ENCODE measurements around the gene SMPD3.
"Not testable (repeated sequence)": the region's sequence is repeated elsewhere in the genome, so short reads cannot be mapped to it uniquely, and the experiment has no call there.

SMPD3 gene

DNA sequence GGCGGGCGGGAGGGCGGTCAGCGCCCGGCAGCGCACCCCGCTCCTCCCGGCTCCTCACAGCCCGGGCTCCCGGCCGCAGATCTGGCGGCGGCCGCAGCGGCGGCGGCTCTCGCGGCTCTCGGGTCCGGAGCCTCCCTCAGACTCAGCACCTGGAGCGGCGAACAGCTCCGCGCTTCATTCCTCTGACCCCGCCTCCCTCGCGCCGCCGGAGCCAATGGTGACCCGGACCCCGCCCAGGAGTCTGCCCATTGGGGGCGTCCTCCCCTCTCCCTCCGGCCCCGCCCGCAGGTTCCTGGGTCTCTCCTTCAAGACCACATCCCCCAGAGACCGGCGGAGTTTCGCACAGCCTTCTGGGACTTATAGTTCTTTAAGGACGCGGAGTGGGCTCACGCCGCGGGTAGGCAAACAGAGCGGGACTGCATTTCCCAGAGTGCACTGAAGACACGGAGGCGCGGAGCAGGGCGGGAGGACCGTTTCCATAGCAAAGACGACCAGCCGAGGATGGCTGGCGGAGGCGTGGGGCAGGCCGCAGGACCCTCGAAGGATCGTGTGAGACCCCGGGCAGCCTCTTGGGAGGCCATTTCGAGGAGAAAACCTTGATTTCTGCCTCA is at the start of gene SMPD3:
Gene SMPD3 (minus strand): TSS at position 149 of the 611 bp plus-strand sequence. CDS start 76,327 bp downstream, outside the sequence.
- DNase-seq: peak; percentile 75

DNA sequence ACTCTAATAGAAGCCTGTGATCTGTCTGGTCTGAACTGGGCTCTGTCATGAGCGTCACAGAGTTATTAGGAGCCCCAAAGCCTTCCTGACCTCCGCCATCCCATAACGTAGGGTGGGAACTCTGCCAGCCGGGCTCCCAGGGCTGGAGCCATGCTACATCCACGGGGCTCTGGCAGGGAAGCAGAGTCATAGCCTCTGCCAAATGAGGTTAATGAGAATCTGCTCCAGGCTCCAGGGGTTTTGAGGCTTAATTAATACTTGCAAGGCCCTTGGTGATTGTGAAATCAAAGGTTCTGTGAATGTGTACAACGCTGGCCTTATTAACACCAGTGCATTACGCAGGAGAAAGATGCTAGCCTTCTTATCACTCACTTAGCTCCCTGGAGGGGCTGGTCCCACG is 48.4 kb upstream of the SMPD3 start:
- no peak for DNase-seq

- not testable (repeated sequence) for DNase-seq
Measured at GRCh38 chr16:68494261-68494660, 46.0 kb upstream of the SMPD3 start.

DNA sequence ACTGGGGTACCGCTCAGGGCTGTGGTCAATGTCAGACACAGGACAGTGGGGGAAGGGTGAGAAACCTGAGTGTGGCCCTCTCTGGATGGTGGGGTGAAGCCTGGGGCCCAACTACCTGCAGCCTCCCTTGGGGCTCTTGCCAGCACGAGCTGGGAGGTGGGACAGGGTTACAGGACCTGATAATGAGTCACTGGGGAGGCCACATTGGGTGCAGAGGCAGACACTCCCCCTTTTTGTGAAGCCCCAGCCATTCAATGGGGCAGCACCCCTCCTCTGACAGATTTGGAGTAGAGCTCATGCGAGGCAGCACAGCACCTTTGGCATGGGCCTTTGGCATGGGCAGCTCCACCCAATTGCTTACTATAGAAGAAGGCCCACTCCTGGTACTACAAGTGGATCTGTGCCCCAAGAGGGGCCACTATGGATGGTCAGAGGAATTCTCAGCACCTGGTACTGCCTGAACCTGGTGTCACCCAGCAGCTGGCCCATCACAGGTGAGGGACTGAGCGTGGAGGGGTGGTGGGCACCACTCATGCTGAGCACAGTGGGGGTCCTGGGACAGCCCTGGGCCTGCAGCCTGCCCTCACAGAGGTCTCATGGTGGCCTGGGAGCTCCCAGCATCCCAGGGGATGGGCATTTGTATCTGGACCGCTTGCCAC is 45.2 kb upstream of the SMPD3 start:
- DNase-seq: no peak

DNA sequence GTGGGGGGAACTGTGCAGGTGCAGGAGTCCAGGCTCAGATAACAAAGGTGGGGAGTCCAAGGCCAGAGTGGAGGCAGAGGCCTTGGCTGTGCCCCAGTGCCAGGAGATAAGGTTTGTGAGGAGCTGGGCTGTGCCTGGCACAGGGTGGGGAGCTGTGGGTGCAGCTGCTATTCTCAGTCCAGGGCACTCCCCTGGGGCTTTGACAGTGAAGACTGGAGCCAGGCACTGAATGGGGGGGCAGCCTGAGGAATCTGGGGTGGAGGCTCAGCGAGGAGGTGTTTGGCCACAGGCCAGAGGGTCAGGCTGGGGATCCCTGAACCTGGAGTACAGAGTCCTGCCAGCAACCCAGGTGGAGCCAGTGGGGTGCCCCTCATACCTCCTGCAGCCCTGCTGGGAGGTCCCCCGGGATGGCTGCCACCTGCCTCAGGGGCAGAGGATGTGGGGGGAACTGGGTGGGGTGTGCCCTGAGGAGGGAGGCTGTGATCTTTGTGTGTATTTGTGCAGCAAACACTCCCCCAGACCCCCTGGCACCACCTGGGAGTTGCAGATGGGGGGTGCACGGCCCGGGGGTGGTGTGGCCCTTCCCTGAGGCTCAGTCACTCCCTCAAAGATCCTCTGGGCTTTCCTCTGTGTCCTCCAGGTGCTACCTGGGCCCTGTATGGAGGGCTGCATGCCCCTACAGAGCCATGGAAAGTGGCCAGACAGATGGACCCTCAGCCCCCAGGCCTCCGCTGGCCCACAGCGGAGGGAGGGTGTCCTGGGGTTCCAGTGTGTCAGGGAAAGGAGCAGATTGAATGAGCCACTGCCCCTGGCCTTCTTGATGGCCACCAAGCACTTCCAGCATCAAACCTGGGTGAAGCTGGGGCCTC is 44.5 kb upstream of the SMPD3 start:
- DNase-seq: no peak

- no peak for DNase-seq
Measured at GRCh38 chr16:68492151-68492542, 43.8 kb upstream of the SMPD3 start.

GRCh38 chr16:68491576-68491950 is 43.3 kb upstream of the SMPD3 start:
- no peak for DNase-seq

GRCh38 chr16:68490829-68491575 is 42.7 kb upstream of the SMPD3 start:
- DNase-seq: peak; percentile 14

- DNase-seq: no peak
Measured at GRCh38 chr16:68490358-68490757, 42.0 kb upstream of the SMPD3 start.

DNA sequence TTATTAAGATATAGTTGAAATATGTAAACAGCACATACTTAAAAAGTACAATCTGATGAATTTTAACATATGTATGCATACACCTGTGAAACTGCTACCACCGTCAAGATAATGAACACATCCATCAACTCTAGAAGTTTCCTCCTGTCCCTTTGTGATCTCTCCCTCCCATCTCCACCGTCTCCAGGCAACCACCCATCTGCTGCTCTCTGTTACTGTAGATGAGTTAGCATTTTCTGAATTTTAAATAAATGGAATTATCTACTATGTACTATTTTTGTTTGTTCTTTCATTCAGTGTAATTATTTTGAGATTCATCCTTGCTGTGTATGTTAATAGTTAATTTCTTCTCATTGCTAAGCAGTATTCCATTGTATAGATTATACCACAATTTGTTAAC is 40.2 kb upstream of the SMPD3 start:
- no peak for DNase-seq

GRCh38 chr16:68487669-68488068 is 39.4 kb upstream of the SMPD3 start:
- no peak for DNase-seq

DNA sequence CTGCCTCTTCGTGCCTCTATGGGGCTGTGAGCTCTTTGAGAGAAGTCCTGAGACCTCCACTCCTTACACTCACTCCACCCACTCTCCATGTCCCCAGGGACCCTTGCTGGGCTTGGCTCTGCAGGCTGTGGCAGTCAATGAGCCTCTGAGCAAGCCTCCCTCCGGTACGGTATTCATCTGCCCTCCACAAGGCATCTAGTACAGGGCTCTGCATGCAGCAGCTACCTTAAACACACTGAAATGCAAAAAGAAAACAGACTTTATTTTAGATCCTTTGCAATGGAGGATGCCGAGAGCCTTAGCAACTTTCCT is 38.9 kb upstream of the SMPD3 start:
- no peak for DNase-seq

- DNase-seq: peak; percentile 39
Measured at GRCh38 chr16:68486502-68487202, 38.3 kb upstream of the SMPD3 start.

- DNase-seq: no peak
Measured at GRCh38 chr16:68481636-68482035, 33.3 kb upstream of the SMPD3 start.

DNA sequence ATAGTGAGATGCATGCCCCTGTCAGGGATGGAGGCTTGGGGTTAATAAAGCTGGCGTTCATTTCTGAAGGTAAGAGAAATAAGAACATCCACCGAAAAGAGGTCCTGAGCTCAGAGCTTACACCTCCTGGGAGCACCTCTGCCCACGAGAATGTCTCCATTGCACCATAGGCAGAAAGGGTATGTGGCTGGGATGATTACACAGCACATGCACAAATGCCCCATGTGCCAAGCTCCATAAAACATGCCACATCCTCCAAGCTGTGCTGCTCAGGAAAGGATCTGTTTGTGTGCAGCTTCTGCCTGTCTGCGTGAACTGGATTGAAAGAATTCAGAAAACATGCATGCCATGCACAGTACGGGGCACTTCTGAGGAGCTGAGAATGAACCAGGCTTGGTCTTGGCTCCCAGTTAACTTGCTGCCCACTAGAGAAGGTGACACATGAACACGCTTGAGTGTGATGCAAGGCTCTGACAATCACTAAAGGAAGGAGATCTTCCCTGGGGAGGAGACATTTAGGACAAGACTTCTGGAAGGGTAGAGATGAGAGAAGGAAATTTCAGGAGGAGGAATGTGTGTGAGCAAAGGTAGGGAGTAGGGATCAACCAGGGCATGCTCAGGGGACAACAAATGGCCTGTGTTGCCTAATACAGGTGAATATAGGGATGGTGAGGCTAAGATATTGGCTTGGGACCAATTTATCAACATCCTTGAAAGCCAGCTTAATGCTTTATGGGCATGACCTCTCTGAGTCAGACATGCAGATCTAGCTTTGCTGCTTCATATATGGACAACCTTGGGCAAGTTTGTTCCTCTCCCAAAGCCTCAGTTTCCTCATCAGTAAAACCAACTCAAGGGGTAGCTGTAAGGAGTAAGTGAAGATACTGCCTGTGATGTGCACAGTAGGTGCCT is 32.0 kb upstream of the SMPD3 start:
- DNase-seq: no peak

DNA sequence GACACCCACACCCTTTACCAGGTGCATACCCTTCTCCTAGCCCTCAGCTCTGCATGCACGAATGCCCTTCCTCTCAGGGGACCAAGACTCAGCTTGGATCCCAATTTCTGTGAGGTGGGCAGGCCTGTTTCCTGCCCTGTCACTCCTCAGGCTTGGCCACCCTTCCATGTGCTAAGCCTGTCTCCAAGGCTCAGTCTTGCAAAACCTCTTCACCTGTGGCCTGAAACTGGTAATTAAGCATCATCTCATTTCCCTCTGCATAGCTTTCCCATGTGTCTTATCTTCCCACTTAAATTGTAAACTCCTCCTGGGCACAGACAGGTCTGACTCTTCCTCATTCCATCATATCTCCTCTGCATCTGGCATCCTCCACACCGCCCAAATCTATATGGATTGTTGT is 31.0 kb upstream of the SMPD3 start:
- no peak for DNase-seq

GRCh38 chr16:68478526-68479250 is 30.4 kb upstream of the SMPD3 start:
- no peak for DNase-seq

- DNase-seq: no peak
Measured at GRCh38 chr16:68475071-68475470, 26.8 kb upstream of the SMPD3 start.

GRCh38 chr16:68473358-68474070 is 25.2 kb upstream of the SMPD3 start:
- DNase-seq: peak; percentile 53

DNA sequence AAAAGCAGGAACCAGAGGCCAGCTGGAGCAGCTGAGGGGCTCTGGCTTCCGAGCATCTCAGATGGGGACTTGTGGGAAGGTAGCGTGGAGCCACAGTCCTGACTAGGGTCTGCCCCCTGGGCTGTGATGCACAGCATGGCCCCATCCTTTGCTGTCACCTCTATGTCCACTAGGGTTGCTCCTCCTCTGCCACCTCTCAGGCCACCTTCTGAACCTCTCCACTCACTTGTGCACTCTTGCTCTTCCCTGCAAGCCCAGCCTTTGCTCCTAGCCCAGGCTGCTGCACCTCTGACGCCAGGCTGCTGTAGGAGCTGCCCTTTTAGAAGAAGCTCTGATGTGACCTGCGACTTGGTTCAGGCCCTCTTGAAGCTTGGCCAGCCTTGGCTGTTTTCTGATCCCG is 24.3 kb upstream of the SMPD3 start:
- DNase-seq: no peak
